Activated naive CD8-positive, alpha-beta T cell treated with anti-CD3 and anti-CD28 coated beads, Interleukin-2, amount 10 ng/mL, durations not matched to agents 7 days and 5 days (primary cell): ENCODE results near the gene GNA12. TPM values are rescaled to one million over a fixed set of nuclear protein-coding genes. Genes with fewer than 3 reads are reported as not detected.
"Not testable (repeated sequence)": the region's sequence is repeated elsewhere in the genome, so short reads cannot be mapped to it uniquely, and the experiment has no call there.

Source experiments
- ATAC-seq: fragments of 150-1000 bp; cut with Tn5 transposase; one replicate; pipeline ENCODE4 v1.10.0; 2021; ENCODE audit warnings: low read depth, moderate library complexity
- POLR2A ChIA-PET: fragments of 350-600 bp; sonication (Branson Sonifier 250); formaldehyde crosslinking; loops from one replicate; lab custom pipeline; 2021; ENCODE audit warnings: antibody characterized with exemption; lab: Charles Lee
- DNase-seq: peaks from one replicate; pipeline ENCODE4 v3.0.0; 2021
- H3K27ac Mint-ChIP-seq: one replicate; pipeline ENCODE4 v1.8.0; 2022; ENCODE audit warnings: mild to moderate bottlenecking, mixed read lengths
- H3K27me3 Mint-ChIP-seq: one replicate; pipeline ENCODE4 v1.8.0; 2022; ENCODE audit warnings: mild to moderate bottlenecking, moderate library complexity, mixed read lengths
- H3K36me3 Mint-ChIP-seq: one replicate; pipeline ENCODE4 v1.8.0; 2021; ENCODE audit warnings: mild to moderate bottlenecking, mixed read lengths
- H3K4me1 Mint-ChIP-seq: one replicate; pipeline ENCODE4 v1.8.0; 2021; ENCODE audit warnings: mixed read lengths
- H3K4me3 Mint-ChIP-seq: one replicate; pipeline ENCODE4 v1.8.0; 2022; ENCODE audit warnings: mild to moderate bottlenecking, moderate library complexity, mixed read lengths
- H3K9me3 Mint-ChIP-seq: one replicate; pipeline ENCODE4 v1.8.0; 2021; ENCODE audit warnings: mixed read lengths
- total RNA-seq, 2 experiments: library from RNA; stranded (reverse); gene quantifications; one replicate each; pipeline ENCODE4 v1.2.3, GENCODE V29; 2021

Gene GNA12
- total RNA-seq, 2 experiments from 2014 or later: 14.5 to 17.4 TPM

- DNase-seq (no peak), ATAC-seq (peak; percentile 67)
- H3K4me1 Mint-ChIP-seq: peaks cover 27% of the 10 kb centered on the region
- POLR2A ChIA-PET: interaction anchor here (1.1 kb wide), 1 partner anchor 704 kb away, joined by 3 read pairs; no protein-coding TSS in a partner anchor
- peaks cover 3% of the 10 kb centered on the region for H3K9me3 Mint-ChIP-seq
- H3K27ac Mint-ChIP-seq: peak overlapping the region; percentile 37
- H3K27me3 Mint-ChIP-seq: no peaks in the 10 kb centered on the region
- H3K4me3 Mint-ChIP-seq: peak overlapping the region; percentile 2
- peaks cover 16% of the 10 kb centered on the region for H3K36me3 Mint-ChIP-seq
Measured at GRCh38 chr7:2757904-2758672, 86.0 kb downstream of the GNA12 start.

- no peak overlapping the region for H3K4me3 Mint-ChIP-seq
- POLR2A ChIA-PET: interaction anchor here (0.7 to 1.1 kb wide), 2 partner anchors 32 to 704 kb away, joined by 3 to 4 read pairs; no protein-coding TSS in a partner anchor
Measured at GRCh38 chr7:2757361-2757903, 86.7 kb downstream of the GNA12 start.

GRCh38 chr7:2755531-2755930 is 88.6 kb downstream of the GNA12 start:
- Mint-ChIP-seq H3K4me1 (peaks cover 26% of the 10 kb centered on the region), H3K4me3 (no peak overlapping the region), H3K27ac (no peak overlapping the region), H3K27me3 (no peaks in the 10 kb centered on the region), H3K36me3 (peaks cover 18% of the 10 kb centered on the region), H3K9me3 (peaks cover 3% of the 10 kb centered on the region)
- ATAC-seq: no peak
- DNase-seq: no peak
- POLR2A ChIA-PET: no interaction called here

More at GRCh38 chr7:2757361-2757903, 86.7 kb downstream of the GNA12 start:
- no peaks in the 10 kb centered on the region for H3K27me3 Mint-ChIP-seq
- no peak for ATAC-seq
- DNase-seq: no peak
- no peak overlapping the region for H3K27ac Mint-ChIP-seq
- peaks cover 16% of the 10 kb centered on the region for H3K36me3 Mint-ChIP-seq
- H3K4me1 Mint-ChIP-seq: peaks cover 27% of the 10 kb centered on the region
- H3K9me3 Mint-ChIP-seq: peaks cover 3% of the 10 kb centered on the region

- POLR2A ChIA-PET: no interaction called here
- peaks cover 3% of the 10 kb centered on the region for H3K9me3 Mint-ChIP-seq
- ATAC-seq (no peak), DNase-seq (no peak)
- no peak overlapping the region for H3K27ac Mint-ChIP-seq
- H3K4me1 Mint-ChIP-seq: peaks cover 20% of the 10 kb centered on the region
- H3K27me3 Mint-ChIP-seq: no peaks in the 10 kb centered on the region
- no peak overlapping the region for H3K4me3 Mint-ChIP-seq
- H3K36me3 Mint-ChIP-seq: peaks cover 18% of the 10 kb centered on the region
Measured at GRCh38 chr7:2754912-2755311, 89.2 kb downstream of the GNA12 start.

GRCh38 chr7:2754086-2754485 is 90.0 kb downstream of the GNA12 start:
- Mint-ChIP-seq H3K4me1 (peaks cover 13% of the 10 kb centered on the region), H3K4me3 (no peak overlapping the region), H3K27ac (no peak overlapping the region), H3K9me3 (peaks cover 3% of the 10 kb centered on the region), H3K36me3 (peaks cover 18% of the 10 kb centered on the region), H3K27me3 (no peaks in the 10 kb centered on the region)
- POLR2A ChIA-PET: no interaction called here
- no peak for DNase-seq
- no peak for ATAC-seq

- POLR2A ChIA-PET: no interaction called here
- DNase-seq (no peak), ATAC-seq (no peak)
- H3K27me3 Mint-ChIP-seq: no peaks in the 10 kb centered on the region
- H3K4me1 Mint-ChIP-seq: peaks cover 8% of the 10 kb centered on the region
- peaks cover 3% of the 10 kb centered on the region for H3K9me3 Mint-ChIP-seq
- H3K27ac Mint-ChIP-seq: no peak overlapping the region
- peaks cover 18% of the 10 kb centered on the region for H3K36me3 Mint-ChIP-seq
- no peak overlapping the region for H3K4me3 Mint-ChIP-seq
Measured at GRCh38 chr7:2753148-2753547, 91.0 kb downstream of the GNA12 start.

- H3K27ac Mint-ChIP-seq: no peak overlapping the region
- peaks cover 5% of the 10 kb centered on the region for H3K9me3 Mint-ChIP-seq
- H3K27me3 Mint-ChIP-seq: peaks cover 1% of the 10 kb centered on the region
- DNase-seq (no peak), ATAC-seq (no peak)
- no peak overlapping the region for H3K4me3 Mint-ChIP-seq
- H3K4me1 Mint-ChIP-seq: no peaks in the 10 kb centered on the region
- H3K36me3 Mint-ChIP-seq: peaks cover 15% of the 10 kb centered on the region
- POLR2A ChIA-PET: no interaction called here
Measured at GRCh38 chr7:2751086-2751485, 93.0 kb downstream of the GNA12 start.

GRCh38 chr7:2750004-2750407 is 94.1 kb downstream of the GNA12 start:
- no peak for ATAC-seq
- peaks cover 3% of the 10 kb centered on the region for H3K9me3 Mint-ChIP-seq
- H3K4me1 Mint-ChIP-seq: no peaks in the 10 kb centered on the region
- peaks cover 2% of the 10 kb centered on the region for H3K27me3 Mint-ChIP-seq
- DNase-seq: no peak
- H3K27ac Mint-ChIP-seq: no peak overlapping the region
- no peak overlapping the region for H3K4me3 Mint-ChIP-seq
- H3K36me3 Mint-ChIP-seq: peaks cover 9% of the 10 kb centered on the region
- POLR2A ChIA-PET: no interaction called here

GRCh38 chr7:2748684-2749083 is 95.4 kb downstream of the GNA12 start:
- H3K27me3 Mint-ChIP-seq, H3K9me3 Mint-ChIP-seq, H3K27ac Mint-ChIP-seq, ATAC-seq, H3K4me3 Mint-ChIP-seq, POLR2A ChIA-PET, H3K36me3 Mint-ChIP-seq, DNase-seq, H3K4me1 Mint-ChIP-seq: not testable (repeated sequence)

GRCh38 chr7:2743523-2744185 is 100.5 kb downstream of the GNA12 start:
- H3K4me3 Mint-ChIP-seq, ATAC-seq, H3K27ac Mint-ChIP-seq, H3K9me3 Mint-ChIP-seq, POLR2A ChIA-PET, H3K4me1 Mint-ChIP-seq, H3K27me3 Mint-ChIP-seq, H3K36me3 Mint-ChIP-seq, DNase-seq: not testable (repeated sequence)

- DNase-seq (no peak), ATAC-seq (no peak)
- Mint-ChIP-seq H3K9me3 (no peaks in the 10 kb centered on the region), H3K27me3 (no peaks in the 10 kb centered on the region), H3K36me3 (no peaks in the 10 kb centered on the region), H3K4me1 (peaks cover 7% of the 10 kb centered on the region), H3K4me3 (no peak overlapping the region), H3K27ac (no peak overlapping the region)
- POLR2A ChIA-PET: no interaction called here
Measured at GRCh38 chr7:2738766-2739549, 105.2 kb downstream of the GNA12 start.

- POLR2A ChIA-PET: no interaction called here
- Mint-ChIP-seq H3K4me3 (no peak overlapping the region), H3K27me3 (no peaks in the 10 kb centered on the region), H3K27ac (no peak overlapping the region), H3K9me3 (no peaks in the 10 kb centered on the region), H3K36me3 (peaks cover 2% of the 10 kb centered on the region), H3K4me1 (peaks cover 9% of the 10 kb centered on the region)
- no peak for DNase-seq
- no peak for ATAC-seq
Measured at GRCh38 chr7:2737771-2738540, 106.2 kb downstream of the GNA12 start.
